Smooth muscle cell (in vitro differentiated cells): ENCODE measurements around the gene ASPG. TPM values are rescaled to one million over a fixed set of nuclear protein-coding genes. Genes with fewer than 3 reads are reported as not detected.

Source experiments
- DNase-seq: peaks from one replicate; lab custom pipeline; 2025; ENCODE audit not compliant: unreplicated experiment; lab: John Stamatoyannopoulos, UW
- H2AFZ ChIP-seq: fragments of 200-600 bp; sonication (generic); 2 replicates; pipeline ENCODE4 v1.6.0; 2016; ENCODE audit warnings: antibody characterized with exemption, low read depth, mild to moderate bottlenecking
- H3F3A ChIP-seq: fragments of 200-600 bp; sonication (generic); 2 replicates; pipeline ENCODE4 v1.6.0; 2017; ENCODE audit warnings: antibody characterized with exemption, low read depth
- H3K27ac ChIP-seq: fragments of 200-600 bp; sonication (generic); 2 replicates; pipeline ENCODE4 v1.5.1; 2016; ENCODE audit warnings: low read depth, mild to moderate bottlenecking
- H3K27me3 ChIP-seq: fragments of 200-600 bp; sonication (generic); 2 replicates; pipeline ENCODE4 v1.6.1; 2016; ENCODE audit warnings: low read depth, mild to moderate bottlenecking
- H3K36me3 ChIP-seq: fragments of 200-600 bp; sonication (generic); 2 replicates; pipeline ENCODE4 v1.5.1; 2016; ENCODE audit warnings: low read depth
- H3K4me1 ChIP-seq: fragments of 200-600 bp; sonication (generic); 2 replicates; pipeline ENCODE4 v1.5.1; 2016; ENCODE audit warnings: low read depth
- H3K4me2 ChIP-seq: fragments of 200-600 bp; sonication (generic); 2 replicates; pipeline ENCODE4 v1.6.0; 2016; ENCODE audit warnings: mild to moderate bottlenecking
- H3K4me3 ChIP-seq: fragments of 200-600 bp; sonication (generic); 2 replicates; pipeline ENCODE4 v1.5.1; 2016; ENCODE audit warnings: mild to moderate bottlenecking
- H3K79me2 ChIP-seq: fragments of 200-600 bp; sonication (generic); 2 replicates; pipeline ENCODE4 v1.6.0; 2016; ENCODE audit warnings: low read depth, mild to moderate bottlenecking
- H3K9ac ChIP-seq: fragments of 200-600 bp; sonication (generic); 2 replicates; pipeline ENCODE4 v1.6.0; 2016; ENCODE audit warnings: low read depth
- H3K9me3 ChIP-seq: fragments of 200-600 bp; sonication (generic); replicated peaks from 2 replicates; pipeline ENCODE4 v1.5.1; 2016; ENCODE audit warnings: low read depth
- H4K20me1 ChIP-seq: fragments of 200-600 bp; sonication (generic); 2 replicates; pipeline ENCODE4 v1.6.0; 2016; ENCODE audit warnings: low read depth
- CTCF ChIP-seq: fragments of 200-600 bp; sonication (generic); IDR thresholded peaks from 2 replicates; pipeline ENCODE4 v1.5.1; 2017; ENCODE audit warnings: borderline replicate concordance, mild to moderate bottlenecking, antibody characterized with exemption; ENCODE audit not compliant: insufficient read depth, poor library complexity, severe bottlenecking
- whole genome bisulfite sequencing: methylation state at CpG from one replicate; pipeline ENCODE4 v1.1.7; 2016; ENCODE audit warnings: low lambda C conversion rate; 5-methylcytosine and 5-hydroxymethylcytosine counted together
- polyA plus RNA-seq: library from polyadenylated mRNA; unstranded; fragments of >200 nt; fragmentation: Nextera tagmentation; extraction: Ambion mirVana; gene quantifications from 2 replicates; pipeline ENCODE4 v1.2.1, GENCODE V29; 2016
- total RNA-seq: library from RNA; depleted of rRNA; stranded (reverse); fragments of >200 nt; gene quantifications from 2 replicates; pipeline ENCODE4 v1.2.3, GENCODE V29; 2014

The ASPG gene
- total and polyA plus RNA-seq, 2 experiments from 2014 or later = 0.18 to 1.2 TPM

GRCh38 chr14:104125011-104125410 lies 39.5 kb downstream of the ASPG start:
- Histone ChIP-seq H3K4me2 (no peak overlapping the region), H3K79me2 (no peaks in the 10 kb centered on the region), H3K9ac (no peak overlapping the region), H3K4me1 (no peaks in the 10 kb centered on the region), H4K20me1 (no peaks in the 10 kb centered on the region), H3K4me3 (no peak overlapping the region), H3K36me3 (no peaks in the 10 kb centered on the region), H3K27ac (no peak overlapping the region), H3K27me3 (no peaks in the 10 kb centered on the region), H3K9me3 (peaks cover 12% of the 10 kb centered on the region), H3F3A (no peaks in the 10 kb centered on the region), H2AFZ (no peak overlapping the region)
- WGBS = 79% methylated on average over 4 of the region's 4 CpGs
- TF ChIP-seq CTCF = no peak
- no peak for DNase-seq

DNA sequence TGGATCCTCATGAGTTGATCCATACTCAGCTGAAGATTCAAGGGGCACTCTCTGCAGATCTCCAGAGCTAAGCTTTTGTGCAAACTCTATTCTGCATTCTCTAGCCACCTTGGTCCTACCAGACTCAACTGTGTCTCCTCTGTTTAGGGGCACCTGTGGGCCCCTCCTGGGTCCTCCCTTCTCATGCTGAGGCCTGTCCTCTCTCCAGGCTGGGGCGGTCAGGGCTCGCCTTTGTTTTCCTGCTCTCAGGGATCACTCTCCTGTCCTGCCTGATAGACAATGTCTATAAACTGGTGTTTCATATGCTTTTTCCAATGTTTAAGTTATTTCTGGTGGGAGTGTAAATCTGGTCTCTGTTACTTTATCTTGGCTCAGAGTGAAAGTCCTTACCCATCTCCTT lies 41.3 kb downstream of the ASPG start:
- Histone ChIP-seq H4K20me1 (no peaks in the 10 kb centered on the region), H2AFZ (no peak overlapping the region), H3F3A (no peaks in the 10 kb centered on the region), H3K4me1 (no peaks in the 10 kb centered on the region), H3K4me2 (no peak overlapping the region), H3K9ac (no peak overlapping the region), H3K27me3 (no peaks in the 10 kb centered on the region), H3K27ac (no peak overlapping the region), H3K4me3 (no peak overlapping the region), H3K36me3 (no peaks in the 10 kb centered on the region), H3K9me3 (peaks cover 12% of the 10 kb centered on the region), H3K79me2 (no peaks in the 10 kb centered on the region)
- 92% methylated on average over 2 of the region's 2 CpGs for WGBS
- DNase-seq = no peak
- no peak for TF ChIP-seq CTCF

- Histone ChIP-seq H3K36me3 (no peaks in the 10 kb centered on the region), H2AFZ (no peak overlapping the region), H3K79me2 (no peaks in the 10 kb centered on the region), H3K4me2 (no peak overlapping the region), H3K4me1 (no peaks in the 10 kb centered on the region), H3F3A (no peaks in the 10 kb centered on the region), H3K9me3 (peaks cover 8% of the 10 kb centered on the region), H3K9ac (no peak overlapping the region), H3K4me3 (no peak overlapping the region), H4K20me1 (no peaks in the 10 kb centered on the region), H3K27me3 (peaks cover 9% of the 10 kb centered on the region), H3K27ac (no peak overlapping the region)
- no peak for TF ChIP-seq CTCF
- no peak for DNase-seq
- WGBS = 93% methylated on average over 1 of the region's 1 CpG
These were observed 43.5 kb downstream of the ASPG start for GRCh38 chr14:104128981-104129380.

DNA sequence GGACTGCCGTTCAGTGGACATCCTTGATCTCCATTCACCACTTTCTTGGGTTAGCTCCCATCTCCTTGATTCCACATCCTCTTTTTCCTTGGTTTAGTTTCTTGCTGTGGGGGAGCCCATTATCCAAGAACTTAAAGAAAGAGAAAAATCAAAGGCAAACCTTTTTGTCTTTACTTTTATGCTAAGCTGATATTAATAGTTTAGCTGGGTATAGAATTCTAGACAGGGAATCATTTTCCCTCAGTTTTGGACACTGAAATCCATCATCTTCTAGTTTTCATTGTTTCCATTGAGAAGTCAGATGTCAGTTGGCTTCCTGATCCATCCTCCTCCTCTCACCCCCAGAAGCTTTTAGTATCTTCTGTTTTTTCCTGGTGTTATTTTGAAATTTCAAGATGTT lies 44.1 kb downstream of the ASPG start:
- no peaks in the 10 kb centered on the region for H4K20me1 ChIP-seq
- 93% methylated on average over 1 of the region's 1 CpG for WGBS
- no peak overlapping the region for H3K4me3 ChIP-seq
- no peak overlapping the region for H3K4me2 ChIP-seq
- H3K36me3 ChIP-seq = no peaks in the 10 kb centered on the region
- H2AFZ ChIP-seq = no peak overlapping the region
- H3K9me3 ChIP-seq = peaks cover 7% of the 10 kb centered on the region
- no peaks in the 10 kb centered on the region for H3K79me2 ChIP-seq
- TF ChIP-seq CTCF = no peak
- no peak for DNase-seq
- no peaks in the 10 kb centered on the region for H3F3A ChIP-seq
- H3K9ac ChIP-seq = no peak overlapping the region
- H3K27me3 ChIP-seq = peaks cover 15% of the 10 kb centered on the region
- no peaks in the 10 kb centered on the region for H3K4me1 ChIP-seq
- no peak overlapping the region for H3K27ac ChIP-seq
